B cell (primary cell): ENCODE measurements around the gene SFMBT1.

Source experiments
- CTCF ChIP-seq: fragments of 200-600 bp; IDR thresholded peaks from one replicate; pipeline ENCODE4 v1.8.0; 2022; ENCODE audit warnings: antibody characterized with exemption, mild to moderate bottlenecking
- EZH2 ChIP-seq: IDR thresholded peaks from 2 replicates; pipeline ENCODE4 v1.6.1; 2012; ENCODE audit warnings: borderline replicate concordance, low read depth, mild to moderate bottlenecking, moderate library complexity, low read length; ENCODE audit not compliant: insufficient read depth, poor library complexity, severe bottlenecking

DNA sequence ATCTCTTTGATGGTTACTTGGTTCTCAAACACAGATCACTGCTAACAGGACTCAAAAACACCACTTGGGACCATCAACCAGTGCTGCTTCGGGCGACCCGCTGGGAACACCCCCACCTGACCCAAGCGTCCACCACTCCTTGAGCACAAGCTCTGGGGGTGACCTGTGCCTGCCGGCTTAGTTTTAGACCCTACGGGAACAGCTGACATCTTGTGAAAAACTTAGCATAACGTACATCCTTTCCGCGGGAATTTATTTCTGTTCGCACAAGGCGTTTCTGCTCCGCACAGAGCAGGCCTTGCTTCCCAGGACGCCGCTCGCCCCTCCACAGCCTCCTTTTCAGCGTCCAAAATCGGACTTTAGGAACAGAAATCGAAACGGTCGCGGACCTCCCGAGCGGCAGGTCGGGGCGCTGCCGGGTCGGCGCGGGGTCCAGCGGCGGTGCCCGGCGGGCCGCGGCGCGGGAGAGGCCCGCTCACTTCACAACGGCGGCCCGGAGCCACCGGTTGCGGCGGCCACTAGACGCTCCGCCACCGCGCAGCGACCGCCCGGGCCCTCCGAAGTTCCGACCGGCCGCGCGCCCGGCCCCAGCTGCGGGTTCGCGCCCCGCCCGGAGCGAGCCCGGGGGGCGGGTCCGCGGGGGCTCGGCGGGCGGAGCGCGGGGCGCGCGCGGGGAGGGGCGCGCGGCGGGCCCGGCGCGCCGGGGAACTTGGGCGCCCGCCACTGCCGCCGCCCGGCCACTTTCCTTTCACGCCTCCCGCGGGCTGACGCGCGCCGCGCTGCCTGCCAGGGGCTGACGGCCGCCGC lies 959 bp downstream of the SFMBT1 start:
- no peak for TF ChIP-seq EZH2
- no peak for TF ChIP-seq CTCF
